HuH-7.5 (cell line): ENCODE data around the gene PPP1R3C.

Experiments
- DNase-seq: peaks from one replicate; pipeline ENCODE4 v3.0.0; 2011; ENCODE audit warnings: low spot score

Gene PPP1R3C

GRCh38 chr10:91601212-91601611, 31.7 kb downstream of the PPP1R3C start:
- no peak for DNase-seq

- no peak for DNase-seq
These were observed 34.5 kb downstream of the PPP1R3C start for GRCh38 chr10:91598211-91598977.

GRCh38 chr10:91597197-91597881, 35.5 kb downstream of the PPP1R3C start:
- peak; percentile 32 for DNase-seq

- no peak for DNase-seq
These were observed 36.1 kb downstream of the PPP1R3C start for GRCh38 chr10:91596825-91597196.

GRCh38 chr10:91593834-91594233, 39.0 kb downstream of the PPP1R3C start:
- no peak for DNase-seq

- no peak for DNase-seq
These were observed 39.5 kb downstream of the PPP1R3C start for GRCh38 chr10:91593366-91593765.

- no peak for DNase-seq
These were observed 40.5 kb downstream of the PPP1R3C start for GRCh38 chr10:91592266-91592975.

- no peak for DNase-seq
These were observed 41.1 kb downstream of the PPP1R3C start for GRCh38 chr10:91591797-91592174.

- peak; percentile 22 for DNase-seq
These were observed 41.7 kb downstream of the PPP1R3C start for GRCh38 chr10:91590904-91591796.

- no peak for DNase-seq
These were observed 42.5 kb downstream of the PPP1R3C start for GRCh38 chr10:91590142-91590903.

GRCh38 chr10:91589658-91590035, 43.2 kb downstream of the PPP1R3C start:
- DNase-seq, result no peak

GRCh38 chr10:91589015-91589657, 43.7 kb downstream of the PPP1R3C start:
- no peak for DNase-seq

- no peak for DNase-seq
These were observed 44.9 kb downstream of the PPP1R3C start for GRCh38 chr10:91587710-91588638.

GRCh38 chr10:91582153-91582554, 50.7 kb downstream of the PPP1R3C start:
- no peak for DNase-seq

- no peak for DNase-seq
These were observed 53.4 kb downstream of the PPP1R3C start for GRCh38 chr10:91579329-91579985.
